GM12891 (cell line): ENCODE measurements around the gene FZR1.

Experiments
- POLR2A ChIP-seq: IDR thresholded peaks from 2 replicates; pipeline ENCODE4 v1.6.1; 2011; ENCODE audit warnings: low read depth, low read length, control low read depth
- POLR2AphosphoS5 ChIP-seq: IDR thresholded peaks from 2 replicates; pipeline ENCODE4 v1.6.1; 2011; ENCODE audit warnings: low read depth, low read length, control low read depth
- TAF1 ChIP-seq: IDR thresholded peaks from 2 replicates; pipeline ENCODE4 v1.6.1; 2011; ENCODE audit warnings: low read depth, low read length, control low read depth

GRCh38 chr19:3586127-3586626, 80.1 kb downstream of the FZR1 start:
- no peak for TF ChIP-seq POLR2A
- TF ChIP-seq TAF1 = no peak
- TF ChIP-seq POLR2AphosphoS5 = no peak
